Fibroblast of lung (primary cell): ENCODE results near the gene MITF. TPM values are rescaled to one million over a fixed set of nuclear protein-coding genes. Genes with fewer than 3 reads are reported as not detected.

Experiments used
- DNase-seq, 2 donors: peaks; one replicate each; pipeline versions ENCODE4 v3.0.0 to v3.0.0-alpha.2; 2010; ENCODE audit warnings: low read depth in 2 of 2
- H2AFZ ChIP-seq: 2 replicates; pipeline ENCODE4 v1.5.1; 2012; ENCODE audit warnings: low read length, control low read depth, inconsistent platforms
- H3K27ac ChIP-seq: 2 replicates; pipeline ENCODE4 v1.5.1; 2011; ENCODE audit warnings: low read length, control low read depth; ENCODE audit not compliant: insufficient read depth
- H3K27me3 ChIP-seq: 2 replicates; pipeline ENCODE4 v1.5.1; 2011; ENCODE audit warnings: mild to moderate bottlenecking, low read length; ENCODE audit not compliant: control insufficient read depth, insufficient read depth
- H3K36me3 ChIP-seq: 2 replicates; pipeline ENCODE4 v1.5.1; 2011; ENCODE audit warnings: low read length; ENCODE audit not compliant: control insufficient read depth, insufficient read depth
- H3K4me1 ChIP-seq: 2 replicates; pipeline ENCODE4 v1.5.1; 2011; ENCODE audit warnings: low read length; ENCODE audit not compliant: control insufficient read depth, insufficient read depth; ENCODE audit errors: extremely low read depth
- H3K4me2 ChIP-seq: 2 replicates; pipeline ENCODE4 v1.5.1; 2011; ENCODE audit warnings: low read length, control low read depth; ENCODE audit not compliant: insufficient read depth; ENCODE audit errors: extremely low read depth
- H3K4me3 ChIP-seq, 4 experiments: fragments of 200-600 bp in 1 of 4; sonication (generic) in 1 of 4; replicated peaks in 1 of 4; 2 replicates each; pipeline ENCODE4 v1.5.1; 2011 to 2016; ENCODE audit warnings: low read length in 4 of 4, low read depth in 3 of 4, mild to moderate bottlenecking in 3 of 4, control low read depth in 2 of 4, inconsistent platforms in 1 of 4, mixed read lengths in 1 of 4; ENCODE audit not compliant: insufficient read depth in 1 of 4; ENCODE audit errors: control extremely low read depth in 1 of 4
- H3K79me2 ChIP-seq: 2 replicates; pipeline ENCODE4 v1.5.1; 2012; ENCODE audit warnings: mild to moderate bottlenecking, low read length, inconsistent platforms; ENCODE audit not compliant: control insufficient read depth, insufficient read depth
- H3K9ac ChIP-seq: 2 replicates; pipeline ENCODE4 v1.5.1; 2011; ENCODE audit warnings: mild to moderate bottlenecking, low read length, control low read depth; ENCODE audit not compliant: insufficient read depth
- H3K9me3 ChIP-seq: 2 replicates; pipeline ENCODE4 v1.5.1; 2012; ENCODE audit warnings: low read depth, low read length; ENCODE audit not compliant: control insufficient read depth, insufficient read depth
- H4K20me1 ChIP-seq: 2 replicates; pipeline ENCODE4 v1.5.1; 2011; ENCODE audit warnings: low read length; ENCODE audit not compliant: control insufficient read depth, insufficient read depth; ENCODE audit errors: extremely low read depth
- CTCF ChIP-seq, 2 donors: IDR thresholded peaks in 1 of 2; conservative IDR thresholded peaks in 1 of 2; 1 replicate in 1 of 2; 2 replicates in 1 of 2; pipeline ENCODE4 v1.5.1; 2011 to 2012; ENCODE audit warnings: low read length in 2 of 2, control low read depth in 1 of 2, inconsistent platforms in 1 of 2, low read depth in 1 of 2, mild to moderate bottlenecking in 1 of 2
- EZH2 ChIP-seq: IDR thresholded peaks from 2 replicates; pipeline ENCODE4 v1.5.1; 2012; ENCODE audit warnings: low read length, control low read depth, mild to moderate bottlenecking; ENCODE audit errors: missing control alignments
- polyA plus RNA-seq, 2 donors: library from polyadenylated mRNA; depleted of rRNA in 1 of 2; stranded (reverse) in 1 of 2; unstranded in 1 of 2; fragments of >200 nt; gene quantifications; 2 replicates each; pipeline ENCODE4 v1.2.1, GENCODE V29; 2011 to 2012; ENCODE audit warnings: missing spikeins in 1 of 2
- total RNA-seq: library from RNA; depleted of rRNA; stranded (reverse); fragments of >200 nt; gene quantifications from 2 replicates; pipeline ENCODE4 v1.2.1, GENCODE V29; 2014

MITF gene
- total and polyA plus RNA-seq, 2 donors (not counting 1 experiment from before 2014, with no cell fraction given) = 31.6 to 34.3 TPM

- no peak for TF ChIP-seq EZH2
- no peak for TF ChIP-seq CTCF (conservative IDR thresholded peaks at IDR 0.05 in 1 of 2, IDR thresholded peaks at IDR 0.05 in 1 of 2; ENCODE audit: low read depth in 1 of 2, low read length in 2 of 2)
- Histone ChIP-seq H3K27me3 (no peaks in the 10 kb centered on the region), H3K36me3 (no peaks in the 10 kb centered on the region)
Measured at GRCh38 chr3:69850849-69851248, 111.6 kb downstream of the MITF start.

GRCh38 chr3:69853027-69853426 is 113.8 kb downstream of the MITF start:
- H3K4me1 ChIP-seq = peaks cover 5% of the 10 kb centered on the region
- H3K9ac ChIP-seq = no peak overlapping the region

More at GRCh38 chr3:69850849-69851248, 111.6 kb downstream of the MITF start:
- Histone ChIP-seq H3K9ac (no peak overlapping the region), H3K4me1 (peaks cover 2% of the 10 kb centered on the region), H3K27ac (no peak overlapping the region), H3K79me2 (no peaks in the 10 kb centered on the region), H2AFZ (no peak overlapping the region), H3K4me3 (no peak overlapping the region), H3K4me2 (no peak overlapping the region), H4K20me1 (no peaks in the 10 kb centered on the region), H3K9me3 (no peaks in the 10 kb centered on the region)
- DNase-seq = no peak

GRCh38 chr3:69855436-69856162 is 116.3 kb downstream of the MITF start:
- no peak overlapping the region for H3K27ac ChIP-seq
- no peaks in the 10 kb centered on the region for H4K20me1 ChIP-seq
- H3K79me2 ChIP-seq = no peaks in the 10 kb centered on the region
- H3K4me3 ChIP-seq = no peak overlapping the region
- peak; percentile 37 to 78 for DNase-seq
- no peak overlapping the region for H3K9ac ChIP-seq
- no peak overlapping the region for H2AFZ ChIP-seq
- H3K9me3 ChIP-seq = no peaks in the 10 kb centered on the region
- H3K27me3 ChIP-seq = no peaks in the 10 kb centered on the region
- H3K4me1 ChIP-seq = peaks cover 5% of the 10 kb centered on the region
- peak overlapping the region; percentile 17 for H3K4me2 ChIP-seq
- no peaks in the 10 kb centered on the region for H3K36me3 ChIP-seq
- TF ChIP-seq CTCF (conservative IDR thresholded peaks at IDR 0.05 in 1 of 2, IDR thresholded peaks at IDR 0.05 in 1 of 2; ENCODE audit: low read depth in 1 of 2, low read length in 2 of 2) (peak; percentile 31 to 61), EZH2 (no peak)

More at GRCh38 chr3:69853027-69853426, 113.8 kb downstream of the MITF start:
- H3K79me2 ChIP-seq = no peaks in the 10 kb centered on the region
- no peak overlapping the region for H2AFZ ChIP-seq
- no peaks in the 10 kb centered on the region for H4K20me1 ChIP-seq
- H3K27ac ChIP-seq = no peak overlapping the region
- no peaks in the 10 kb centered on the region for H3K9me3 ChIP-seq
- no peak overlapping the region for H3K4me3 ChIP-seq
- no peak for TF ChIP-seq CTCF (conservative IDR thresholded peaks at IDR 0.05 in 1 of 2, IDR thresholded peaks at IDR 0.05 in 1 of 2; ENCODE audit: low read depth in 1 of 2, low read length in 2 of 2)
- TF ChIP-seq EZH2 = no peak
- no peak overlapping the region for H3K4me2 ChIP-seq
- no peaks in the 10 kb centered on the region for H3K27me3 ChIP-seq
- no peaks in the 10 kb centered on the region for H3K36me3 ChIP-seq
- DNase-seq = no peak
